GM13976 (cell line): Measurements from ENCODE around the gene EIF2AK3.
"Not testable (repeated sequence)": the region's sequence is repeated elsewhere in the genome, so short reads cannot be mapped to it uniquely, and the experiment has no call there.

Source experiments
- DNase-seq: peaks from one replicate; pipeline ENCODE4 v3.0.0; 2012; ENCODE audit warnings: low spot score
- CTCF ChIP-seq: IDR thresholded peaks from 2 replicates; pipeline ENCODE4 v1.5.1; 2012; ENCODE audit warnings: borderline replicate concordance, mild to moderate bottlenecking; ENCODE audit not compliant: insufficient read depth; ENCODE audit errors: extremely low read depth, missing control alignments, control extremely low read depth
- in situ Hi-C: fragments of 300-500 bp; cut with MboI; formaldehyde crosslinking; loops from one replicate; pipeline ENCODE4 v1.12.0; 2022; ENCODE audit warnings: low sequenced_read_pairs, mixed read lengths, inconsistent platforms; ENCODE audit not compliant: unreplicated experiment

Gene EIF2AK3

DNA sequence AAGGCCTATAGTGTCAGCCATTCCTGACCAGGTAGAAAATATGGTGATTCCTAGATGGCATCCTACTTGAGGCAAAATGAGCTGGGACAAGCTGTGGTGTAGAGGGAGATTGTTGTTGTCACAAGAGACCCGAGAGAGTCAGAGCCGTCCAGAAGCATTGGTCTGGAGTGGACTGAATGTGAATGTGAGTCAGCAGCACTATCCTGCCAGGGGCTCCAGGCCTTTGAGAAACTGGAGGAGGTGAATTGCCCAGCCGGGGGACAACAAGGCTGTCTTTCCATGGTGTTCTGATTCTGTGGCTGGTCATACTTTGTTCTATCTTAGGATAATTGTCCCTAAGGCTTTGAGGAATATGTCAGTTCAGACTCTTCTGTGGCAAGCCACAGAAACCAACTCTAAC, 29.4 kb upstream of the EIF2AK3 start:
- in situ Hi-C loops, result loop anchor here (25.0 kb wide), 3 partner anchors 319 to 594 kb away; partner anchors contain the start of genes KRCC1 and SMYD1
- TF ChIP-seq CTCF, result no peak
- DNase-seq, result no peak

DNA sequence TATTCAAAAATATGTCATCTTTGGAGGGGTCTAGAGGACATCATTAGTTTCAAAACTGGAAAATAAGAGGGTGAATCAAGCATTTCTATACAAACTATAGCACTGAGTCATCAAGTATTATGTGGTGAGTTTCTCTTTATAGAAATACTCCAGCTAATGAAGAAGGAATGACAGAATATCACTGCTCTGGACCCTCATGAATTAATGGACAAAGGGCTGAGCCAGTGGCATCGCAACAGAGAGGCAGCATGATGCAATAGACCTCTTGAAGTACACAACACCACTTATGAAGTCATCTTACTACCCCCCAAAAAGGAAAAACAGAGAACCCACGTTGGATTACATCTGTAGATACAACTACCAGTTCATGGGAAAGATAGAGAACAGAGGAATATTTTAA, 27.4 kb upstream of the EIF2AK3 start:
- TF ChIP-seq CTCF, result no peak
- DNase-seq, result no peak
- in situ Hi-C loops, result loop anchor here (25.0 kb wide), 3 partner anchors 317 to 592 kb away; partner anchors contain the start of genes KRCC1 and SMYD1

DNA sequence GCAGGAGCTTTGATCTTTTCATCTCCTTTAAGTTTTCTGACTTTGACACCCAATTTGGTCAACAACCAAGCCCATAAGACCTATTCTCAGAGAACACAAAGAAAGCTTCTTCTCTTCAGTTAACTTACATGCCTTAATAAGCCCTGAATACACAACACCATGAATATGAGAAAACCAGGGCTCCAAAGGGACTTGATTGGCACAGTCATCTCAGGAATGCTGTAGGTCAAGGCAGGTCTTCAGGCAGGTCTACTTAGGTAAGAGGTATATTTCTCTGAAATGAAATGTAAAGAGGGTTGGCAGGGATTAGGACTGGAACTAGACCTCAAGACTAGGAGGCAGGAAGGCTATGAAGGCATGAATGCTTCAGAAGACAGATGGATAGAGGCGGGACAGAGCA, 24.4 kb upstream of the EIF2AK3 start:
- in situ Hi-C loops, result loop anchor here (25.0 kb wide), 3 partner anchors 314 to 589 kb away; partner anchors contain the start of genes KRCC1 and SMYD1
- no peak for TF ChIP-seq CTCF
- no peak for DNase-seq

- DNase-seq, in situ Hi-C loops: not testable (repeated sequence)
Measured at GRCh38 chr2:88645291-88645882, 18.1 kb upstream of the EIF2AK3 start.

DNA sequence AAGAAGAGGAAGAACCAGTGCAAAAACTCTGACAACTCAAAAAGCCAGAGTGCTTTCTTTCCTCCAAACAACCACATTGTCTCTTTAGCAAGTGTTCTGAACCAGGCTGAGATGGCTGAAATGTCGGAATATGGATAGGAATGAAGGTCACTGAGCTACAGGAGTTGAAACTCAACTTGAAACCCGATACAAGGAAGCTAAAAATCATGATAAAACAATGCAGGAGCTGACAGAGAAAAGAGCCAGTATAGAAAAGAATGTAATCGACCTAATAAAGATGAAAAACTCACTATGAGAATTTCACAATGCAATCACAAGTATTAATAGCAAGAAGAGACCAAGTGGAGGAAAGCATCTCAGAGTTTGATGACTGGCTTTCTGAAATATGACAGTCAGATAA, 15.0 kb upstream of the EIF2AK3 start:
- DNase-seq, result no peak
- in situ Hi-C loops, result no loop called here
- TF ChIP-seq CTCF, result no peak

- in situ Hi-C loops, result no loop called here
- no peak for TF ChIP-seq CTCF
Measured at GRCh38 chr2:88641330-88641729, 14.1 kb upstream of the EIF2AK3 start.

GRCh38 chr2:88639865-88640264, 12.6 kb upstream of the EIF2AK3 start:
- TF ChIP-seq CTCF, result no peak
- in situ Hi-C loops, result no loop called here
- DNase-seq, result no peak

More at GRCh38 chr2:88641330-88641729, 14.1 kb upstream of the EIF2AK3 start:
- no peak for DNase-seq
